ENCODE results near the gene TMEM8B. TPM values are rescaled to one million over a fixed set of nuclear protein-coding genes. Genes with fewer than 3 reads are reported as not detected.

The TMEM8B gene
- total RNA-seq, 1 experiment from 2014 or later, result 7.2 TPM

DNA sequence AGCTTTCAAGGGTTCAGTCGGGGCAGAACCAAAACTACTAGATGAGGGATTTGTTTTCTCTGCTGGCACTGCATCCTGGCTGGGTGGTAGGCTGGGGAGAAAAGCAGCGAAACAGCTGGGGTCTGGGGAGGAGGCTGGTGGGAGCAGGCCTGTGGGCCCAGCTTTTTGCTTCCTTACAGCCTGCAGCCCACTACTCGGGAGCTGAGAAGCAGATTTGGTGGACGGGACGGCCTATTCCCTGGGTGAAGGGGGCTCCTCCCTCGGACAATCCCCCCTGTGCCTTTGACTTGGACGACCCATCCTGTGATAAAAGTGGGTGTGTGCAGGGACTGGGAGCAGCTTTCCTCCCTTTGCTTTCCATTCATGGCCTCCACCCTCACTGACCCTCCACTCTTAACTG, 28.5 kb upstream of the TMEM8B start:
- CTCF ChIA-PET, result interaction anchor here (1.0 kb wide), 1 partner anchor 10 kb away, joined by 4 read pairs; no protein-coding TSS in a partner anchor
- Histone ChIP-seq H3K36me3 (ENCODE audit: control insufficient read depth in 1 of 2, insufficient read depth in 2 of 2, low read length in 2 of 2) (0 out of 4 replicates have a peak, but pooled peaks cover 0 to 7% of the 10 kb centered on the region in 2 experiments), H3K4me2 (ENCODE audit: low read length) (no peak overlapping the region), H3K79me2 (ENCODE audit: insufficient read depth, low read length) (no peaks in the 10 kb centered on the region), H3K4me3 (replicated peaks in 1 of 2; ENCODE audit: low read depth in 1 of 2, low read length in 2 of 2) (no peak overlapping the region), H3K9me2 (ENCODE audit: insufficient read depth) (no peaks in the 10 kb centered on the region), H3K4me1 (ENCODE audit: control insufficient read depth in 1 of 2, insufficient read depth in 2 of 2, low read length in 2 of 2) (peaks cover 0 to 21% of the 10 kb centered on the region in 2 experiments; a peak in 2 of 4 replicates), H3K27me3 (ENCODE audit: insufficient read depth, low read length) (no peaks in the 10 kb centered on the region), H3K9ac (ENCODE audit: low read length) (no peak overlapping the region), H3K9me3 (ENCODE audit: control insufficient read depth in 1 of 2, insufficient read depth in 1 of 2, low read depth in 1 of 2, low read length in 2 of 2) (no peaks in the 10 kb centered on the region), H4K20me1 (ENCODE audit: insufficient read depth) (no peaks in the 10 kb centered on the region), H3K27ac (ENCODE audit: low read depth, low read length) (no peak overlapping the region), H2AFZ (ENCODE audit: low read depth, low read length, poor library complexity, severe bottlenecking) (no peak overlapping the region)
- no TSS peak for BruUV-seq (replicated peaks)
- intact Hi-C loops (cut with micrococcal nuclease), result no loop called here
- ATAC-seq (no peak), DNase-seq (ENCODE audit: low read depth, low spot score) (no peak)
- POLR2A ChIA-PET, result interaction anchor here (1.4 kb wide), 1 partner anchor 13 kb away, joined by 3 read pairs; no protein-coding TSS in a partner anchor
- RAD21 ChIA-PET (ENCODE audit: low non-redundant PET in 1 of 2, low total read pairs in 2 of 2, uncharacterized antibody in 2 of 2, unreplicated experiment in 2 of 2), result no interaction called here
- TF ChIP-seq JUND (IDR thresholded peaks at IDR 0.05), result no peak
- TF ChIP-seq CBX3 (IDR thresholded peaks at IDR 0.05; ENCODE audit: low read depth), result no peak
- TF ChIP-seq, protein P1, sequence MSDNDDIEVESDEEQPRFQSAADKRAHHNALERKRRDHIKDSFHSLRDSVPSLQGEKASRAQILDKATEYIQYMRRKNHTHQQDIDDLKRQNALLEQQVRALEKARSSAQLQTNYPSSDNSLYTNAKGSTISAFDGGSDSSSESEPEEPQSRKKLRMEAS (IDR thresholded peaks at IDR 0.05), result no peak
- TF ChIP-seq POLR2AphosphoS5 (IDR thresholded peaks at IDR 0.05; ENCODE audit: low read depth, low read length), result no peak
- no peak for TF ChIP-seq ZNF274 (IDR thresholded peaks at IDR 0.05; ENCODE audit: low read depth, low read length)
- no peak for TF ChIP-seq FOSL1 (IDR thresholded peaks at IDR 0.05; ENCODE audit: low read depth)
- TF ChIP-seq, protein P2, sequence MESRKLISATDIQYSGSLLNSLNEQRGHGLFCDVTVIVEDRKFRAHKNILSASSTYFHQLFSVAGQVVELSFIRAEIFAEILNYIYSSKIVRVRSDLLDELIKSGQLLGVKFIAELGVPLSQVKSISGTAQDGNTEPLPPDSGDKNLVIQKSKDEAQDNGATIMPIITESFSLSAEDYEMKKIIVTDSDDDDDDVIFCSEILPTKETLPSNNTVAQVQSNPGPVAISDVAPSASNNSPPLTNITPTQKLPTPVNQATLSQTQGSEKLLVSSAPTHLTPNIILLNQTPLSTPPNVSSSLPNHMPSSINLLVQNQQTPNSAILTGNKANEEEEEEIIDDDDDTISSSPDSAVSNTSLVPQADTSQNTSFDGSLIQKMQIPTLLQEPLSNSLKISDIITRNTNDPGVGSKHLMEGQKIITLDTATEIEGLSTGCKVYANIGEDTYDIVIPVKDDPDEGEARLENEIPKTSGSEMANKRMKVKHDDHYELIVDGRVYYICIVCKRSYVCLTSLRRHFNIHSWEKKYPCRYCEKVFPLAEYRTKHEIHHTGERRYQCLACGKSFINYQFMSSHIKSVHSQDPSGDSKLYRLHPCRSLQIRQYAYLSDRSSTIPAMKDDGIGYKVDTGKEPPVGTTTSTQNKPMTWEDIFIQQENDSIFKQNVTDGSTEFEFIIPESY (IDR thresholded peaks at IDR 0.05; ENCODE audit: extremely low read depth, insufficient replicate concordance, low read length), result no peak
- TF ChIP-seq EZH2phosphoT487 (IDR thresholded peaks at IDR 0.05; ENCODE audit: borderline replicate concordance), result no peak
- no peak for TF ChIP-seq ZFX (IDR thresholded peaks at IDR 0.05)
- no peak for TF ChIP-seq ELF1 (IDR thresholded peaks at IDR 0.05; ENCODE audit: borderline replicate concordance, low read depth)
- TF ChIP-seq TCF7L2 (IDR thresholded peaks at IDR 0.05; ENCODE audit: borderline replicate concordance, extremely low read depth, insufficient read depth, insufficient read length), result no peak
- TF ChIP-seq, protein P3, sequence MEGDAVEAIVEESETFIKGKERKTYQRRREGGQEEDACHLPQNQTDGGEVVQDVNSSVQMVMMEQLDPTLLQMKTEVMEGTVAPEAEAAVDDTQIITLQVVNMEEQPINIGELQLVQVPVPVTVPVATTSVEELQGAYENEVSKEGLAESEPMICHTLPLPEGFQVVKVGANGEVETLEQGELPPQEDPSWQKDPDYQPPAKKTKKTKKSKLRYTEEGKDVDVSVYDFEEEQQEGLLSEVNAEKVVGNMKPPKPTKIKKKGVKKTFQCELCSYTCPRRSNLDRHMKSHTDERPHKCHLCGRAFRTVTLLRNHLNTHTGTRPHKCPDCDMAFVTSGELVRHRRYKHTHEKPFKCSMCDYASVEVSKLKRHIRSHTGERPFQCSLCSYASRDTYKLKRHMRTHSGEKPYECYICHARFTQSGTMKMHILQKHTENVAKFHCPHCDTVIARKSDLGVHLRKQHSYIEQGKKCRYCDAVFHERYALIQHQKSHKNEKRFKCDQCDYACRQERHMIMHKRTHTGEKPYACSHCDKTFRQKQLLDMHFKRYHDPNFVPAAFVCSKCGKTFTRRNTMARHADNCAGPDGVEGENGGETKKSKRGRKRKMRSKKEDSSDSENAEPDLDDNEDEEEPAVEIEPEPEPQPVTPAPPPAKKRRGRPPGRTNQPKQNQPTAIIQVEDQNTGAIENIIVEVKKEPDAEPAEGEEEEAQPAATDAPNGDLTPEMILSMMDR (IDR thresholded peaks at IDR 0.05 in 2 of 3, conservative IDR thresholded peaks at IDR 0.05 in 1 of 3; ENCODE audit: borderline replicate concordance in 1 of 3, insufficient read depth in 1 of 3, low read depth in 2 of 3, low read length in 2 of 3), result no peak
- no peak for TF ChIP-seq SP1 (IDR thresholded peaks at IDR 0.05; ENCODE audit: low read depth)
- TF ChIP-seq RAD21 (IDR thresholded peaks at IDR 0.05; ENCODE audit: low read depth), result no peak
- TF ChIP-seq EGR1 (IDR thresholded peaks at IDR 0.05; ENCODE audit: low read depth), result no peak
- TF ChIP-seq SRF (IDR thresholded peaks at IDR 0.05; ENCODE audit: low read depth), result no peak
- no peak for TF ChIP-seq EZH2 (IDR thresholded peaks at IDR 0.05)
- TF ChIP-seq CEBPB (IDR thresholded peaks at IDR 0.05; ENCODE audit: low read depth), result no peak
